Measurements from ENCODE around the gene HBA2. TPM values are rescaled to one million over a fixed set of nuclear protein-coding genes. Genes with fewer than 3 reads are reported as not detected.
A peak's percentile ranks its signal among the peaks of the same experiment; 100 is the strongest.
"Not testable (repeated sequence)": the region's sequence is repeated elsewhere in the genome, so short reads cannot be mapped to it uniquely, and the experiment has no call there.

HBA2 gene
- total RNA-seq, 2 donors from 2014 or later = not detected

- peaks cover 21% of the 10 kb centered on the region for H3K27me3 Mint-ChIP-seq
- ATAC-seq (no peak), DNase-seq (no peak)
- H3K4me1 Mint-ChIP-seq = no peaks in the 10 kb centered on the region
- H3K36me3 Mint-ChIP-seq (ENCODE audit: low read depth) = no peaks in the 10 kb centered on the region
- H3K4me3 Mint-ChIP-seq = peak overlapping the region; percentile 15
- H3K9me3 ChIP-seq (ENCODE audit: control insufficient read depth, low read length, poor library complexity, severe bottlenecking) = no peaks in the 10 kb centered on the region
- peak overlapping the region; percentile 11 for H3K27ac Mint-ChIP-seq
Measured at GRCh38 chr16:181565-182021, 8.9 kb downstream of the HBA2 start.

DNA sequence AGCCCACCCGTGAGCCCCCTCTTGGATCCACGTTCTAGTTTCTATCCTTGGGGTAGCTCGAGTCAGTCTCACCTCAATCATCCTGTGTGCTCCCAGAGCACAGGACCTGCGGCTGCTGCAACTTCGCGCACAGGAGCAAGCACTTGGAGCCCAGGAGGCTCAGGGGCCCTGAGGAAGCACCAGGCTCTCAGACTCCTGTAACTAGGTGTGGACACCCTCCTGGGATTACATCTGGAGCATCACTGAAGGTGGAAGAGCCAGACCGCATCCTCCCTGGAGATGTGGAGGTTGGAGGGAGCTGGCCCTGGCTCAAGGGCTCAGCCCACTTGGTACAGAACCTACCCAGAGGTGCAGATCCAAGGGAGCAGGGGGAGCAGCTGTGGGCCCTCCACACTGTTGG, 10.3 kb downstream of the HBA2 start:
- H3K36me3 Mint-ChIP-seq (ENCODE audit: low read depth) = no peaks in the 10 kb centered on the region
- H3K27ac Mint-ChIP-seq = no peak overlapping the region
- no peaks in the 10 kb centered on the region for H3K4me1 Mint-ChIP-seq
- H3K9me3 ChIP-seq (ENCODE audit: control insufficient read depth, low read length, poor library complexity, severe bottlenecking) = no peaks in the 10 kb centered on the region
- DNase-seq = no peak
- peak overlapping the region; percentile 64 for H3K4me3 Mint-ChIP-seq
- peaks cover 15% of the 10 kb centered on the region for H3K27me3 Mint-ChIP-seq
- ATAC-seq = no peak

GRCh38 chr16:185213-185612, 12.5 kb downstream of the HBA2 start:
- Mint-ChIP-seq H3K4me3 (peak overlapping the region; percentile 7), H3K4me1 (peaks cover 6% of the 10 kb centered on the region), H3K27ac (peak overlapping the region; percentile 8), H3K27me3 (no peaks in the 10 kb centered on the region), H3K36me3 (ENCODE audit: low read depth) (peaks cover 3% of the 10 kb centered on the region)
- no peak for ATAC-seq
- no peaks in the 10 kb centered on the region for H3K9me3 ChIP-seq (ENCODE audit: control insufficient read depth, low read length, poor library complexity, severe bottlenecking)
- DNase-seq = no peak

DNA sequence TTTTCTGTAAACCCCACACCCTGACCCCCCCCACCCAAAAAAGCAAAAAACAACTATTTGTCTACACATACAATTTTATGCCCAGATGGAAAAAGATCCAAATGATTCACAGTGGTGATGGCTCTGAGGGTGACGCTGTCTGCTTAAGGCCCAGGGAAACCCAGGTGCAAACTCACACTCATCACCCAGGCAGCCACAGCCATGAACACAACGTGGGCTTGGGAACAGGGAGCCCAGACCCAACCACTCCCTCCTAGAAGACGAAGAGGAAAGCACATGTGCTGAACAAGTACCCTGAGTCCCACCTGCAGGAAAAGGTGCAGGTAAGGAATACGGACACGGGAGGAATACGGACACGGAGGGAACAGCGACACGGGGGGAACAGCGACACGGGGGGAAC, 13.0 kb downstream of the HBA2 start:
- peaks cover 6% of the 10 kb centered on the region for H3K4me1 Mint-ChIP-seq
- H3K27ac Mint-ChIP-seq = no peak overlapping the region
- no peaks in the 10 kb centered on the region for H3K27me3 Mint-ChIP-seq
- ATAC-seq (no peak), DNase-seq (no peak)
- H3K4me3 Mint-ChIP-seq = no peak overlapping the region
- no peaks in the 10 kb centered on the region for H3K9me3 ChIP-seq (ENCODE audit: control insufficient read depth, low read length, poor library complexity, severe bottlenecking)
- peaks cover 3% of the 10 kb centered on the region for H3K36me3 Mint-ChIP-seq (ENCODE audit: low read depth)

- Mint-ChIP-seq H3K4me3 (no peak overlapping the region), H3K4me1 (peaks cover 10% of the 10 kb centered on the region), H3K27ac (no peak overlapping the region), H3K36me3 (ENCODE audit: low read depth) (peaks cover 8% of the 10 kb centered on the region), H3K27me3 (no peaks in the 10 kb centered on the region)
- DNase-seq (no peak), ATAC-seq (no peak)
- no peaks in the 10 kb centered on the region for H3K9me3 ChIP-seq (ENCODE audit: control insufficient read depth, low read length, poor library complexity, severe bottlenecking)
Measured at GRCh38 chr16:187330-187729, 14.7 kb downstream of the HBA2 start.

- ATAC-seq = peak; percentile 68
- Mint-ChIP-seq H3K27ac (peak overlapping the region; percentile 19), H3K27me3 (no peaks in the 10 kb centered on the region), H3K4me3 (no peak overlapping the region), H3K36me3 (ENCODE audit: low read depth) (peaks cover 9% of the 10 kb centered on the region), H3K4me1 (peaks cover 10% of the 10 kb centered on the region)
- H3K9me3 ChIP-seq (ENCODE audit: control insufficient read depth, low read length, poor library complexity, severe bottlenecking) = no peaks in the 10 kb centered on the region
- no peak for DNase-seq
Measured at GRCh38 chr16:188674-189073, 16.0 kb downstream of the HBA2 start.

DNA sequence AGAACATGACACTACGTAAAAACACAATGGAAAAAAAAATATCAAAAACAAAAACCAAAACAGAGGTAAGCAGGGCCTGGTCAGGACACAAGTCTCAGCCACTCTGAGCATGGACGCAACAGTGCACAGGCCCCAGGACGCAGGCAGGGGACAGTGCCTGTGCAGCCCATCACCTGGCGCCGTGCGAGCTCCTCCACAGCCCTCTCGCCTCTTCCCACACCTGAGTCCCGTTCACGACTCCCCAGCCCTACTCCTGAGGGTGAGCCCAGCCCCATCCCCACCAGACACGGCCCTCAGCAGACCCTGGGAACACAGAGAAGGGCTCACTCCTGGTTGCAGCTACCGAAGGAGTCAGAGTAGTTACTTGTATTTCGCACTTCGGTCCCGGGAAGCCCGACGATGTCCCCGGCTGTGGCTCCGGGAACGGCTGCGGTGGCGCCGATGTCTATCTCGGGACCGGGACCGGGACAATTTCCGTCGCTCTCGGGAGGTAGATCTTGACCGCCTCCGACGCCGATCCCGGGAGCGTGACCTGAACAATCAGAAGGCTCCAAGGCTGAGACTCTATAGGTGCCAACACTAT, 17.0 kb downstream of the HBA2 start:
- no peaks in the 10 kb centered on the region for H3K9me3 ChIP-seq (ENCODE audit: control insufficient read depth, low read length, poor library complexity, severe bottlenecking)
- no peak for ATAC-seq
- Mint-ChIP-seq H3K27me3 (no peaks in the 10 kb centered on the region), H3K4me1 (peaks cover 10% of the 10 kb centered on the region), H3K36me3 (ENCODE audit: low read depth) (peaks cover 9% of the 10 kb centered on the region), H3K4me3 (no peak overlapping the region), H3K27ac (peak overlapping the region; percentile 19)
- no peak for DNase-seq

- H3K9me3 ChIP-seq (ENCODE audit: control insufficient read depth, low read length, poor library complexity, severe bottlenecking) = no peaks in the 10 kb centered on the region
- Mint-ChIP-seq H3K27ac (peak overlapping the region; percentile 90), H3K4me1 (peaks cover 10% of the 10 kb centered on the region), H3K36me3 (ENCODE audit: low read depth) (peaks cover 9% of the 10 kb centered on the region), H3K27me3 (no peaks in the 10 kb centered on the region), H3K4me3 (no peak overlapping the region)
- DNase-seq = no peak
- ATAC-seq = no peak
Measured at GRCh38 chr16:191831-192230, 19.2 kb downstream of the HBA2 start.

DNA sequence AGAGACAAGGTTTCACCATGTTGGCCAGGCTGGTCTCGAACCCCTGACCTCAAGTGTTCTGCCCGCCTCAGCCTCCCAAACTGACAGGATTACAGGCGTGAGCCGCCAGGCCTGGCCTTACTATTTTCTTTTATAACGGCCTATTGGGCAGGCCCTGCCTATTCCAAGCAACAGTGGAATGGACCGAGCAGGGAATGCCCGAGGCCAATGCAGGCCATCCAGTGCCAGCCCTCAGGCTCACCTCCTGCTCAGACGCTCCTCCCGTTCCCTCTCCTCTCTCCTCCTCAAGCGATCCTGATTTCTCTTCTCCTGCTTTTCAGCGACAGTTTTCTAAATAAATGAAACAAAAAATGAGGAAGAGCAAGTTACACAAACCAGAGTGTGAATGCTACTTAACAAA, 20.0 kb downstream of the HBA2 start:
- Mint-ChIP-seq H3K4me3 (no peak overlapping the region), H3K27ac (peak overlapping the region; percentile 90), H3K4me1 (peaks cover 10% of the 10 kb centered on the region), H3K27me3 (no peaks in the 10 kb centered on the region), H3K36me3 (ENCODE audit: low read depth) (peaks cover 9% of the 10 kb centered on the region)
- ATAC-seq (no peak), DNase-seq (no peak)
- H3K9me3 ChIP-seq (ENCODE audit: control insufficient read depth, low read length, poor library complexity, severe bottlenecking) = no peaks in the 10 kb centered on the region

- Mint-ChIP-seq H3K27me3 (no peaks in the 10 kb centered on the region), H3K4me1 (peaks cover 10% of the 10 kb centered on the region), H3K27ac (peak overlapping the region; percentile 90), H3K36me3 (ENCODE audit: low read depth) (peaks cover 9% of the 10 kb centered on the region), H3K4me3 (no peak overlapping the region)
- DNase-seq = no peak
- ATAC-seq = no peak
- no peaks in the 10 kb centered on the region for H3K9me3 ChIP-seq (ENCODE audit: control insufficient read depth, low read length, poor library complexity, severe bottlenecking)
Measured at GRCh38 chr16:193441-193840, 20.8 kb downstream of the HBA2 start.

DNA sequence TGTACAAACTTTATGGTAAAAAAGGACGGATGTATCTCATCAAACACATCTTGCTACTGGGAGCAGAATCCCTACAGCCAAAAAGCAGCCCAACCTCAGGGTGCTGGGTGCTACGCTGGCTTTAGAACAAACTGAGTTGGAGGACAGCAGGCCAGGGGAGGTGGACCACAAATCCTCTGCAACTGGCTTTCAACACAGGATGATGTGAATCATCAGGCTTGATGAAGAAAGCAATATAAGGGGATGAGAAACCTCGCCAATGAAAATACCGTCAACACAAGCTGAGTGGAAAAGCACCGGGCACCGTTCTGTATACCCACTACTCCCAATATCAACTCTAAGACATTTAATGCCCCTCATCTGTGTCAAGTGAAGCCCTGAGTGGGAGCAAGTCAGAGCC, 21.8 kb downstream of the HBA2 start:
- H3K36me3 Mint-ChIP-seq (ENCODE audit: low read depth) = peaks cover 7% of the 10 kb centered on the region

GRCh38 chr16:200388-200787, 27.7 kb downstream of the HBA2 start:
- H3K4me1 Mint-ChIP-seq = peaks cover 2% of the 10 kb centered on the region
- no peak for ATAC-seq
- DNase-seq = no peak
- H3K36me3 Mint-ChIP-seq (ENCODE audit: low read depth) = no peaks in the 10 kb centered on the region
- no peaks in the 10 kb centered on the region for H3K27me3 Mint-ChIP-seq
- H3K9me3 ChIP-seq (ENCODE audit: control insufficient read depth, low read length, poor library complexity, severe bottlenecking) = no peaks in the 10 kb centered on the region
- H3K27ac Mint-ChIP-seq = no peak overlapping the region
- H3K4me3 Mint-ChIP-seq = no peak overlapping the region

More for the DNA sequence above, 21.8 kb downstream of the HBA2 start:
- ATAC-seq (no peak), DNase-seq (no peak)
- peaks cover 6% of the 10 kb centered on the region for H3K4me1 Mint-ChIP-seq
- H3K27me3 Mint-ChIP-seq = no peaks in the 10 kb centered on the region
- no peaks in the 10 kb centered on the region for H3K9me3 ChIP-seq (ENCODE audit: control insufficient read depth, low read length, poor library complexity, severe bottlenecking)
- no peak overlapping the region for H3K4me3 Mint-ChIP-seq
- H3K27ac Mint-ChIP-seq = peak overlapping the region; percentile 9

GRCh38 chr16:203246-203645, 30.6 kb downstream of the HBA2 start:
- H3K36me3 Mint-ChIP-seq (ENCODE audit: low read depth) = no peaks in the 10 kb centered on the region
- ATAC-seq = no peak
- H3K27me3 Mint-ChIP-seq = no peaks in the 10 kb centered on the region
- H3K27ac Mint-ChIP-seq = no peak overlapping the region
- H3K9me3 ChIP-seq (ENCODE audit: control insufficient read depth, low read length, poor library complexity, severe bottlenecking) = no peaks in the 10 kb centered on the region
- H3K4me1 Mint-ChIP-seq = peaks cover 2% of the 10 kb centered on the region
- no peak for DNase-seq
- H3K4me3 Mint-ChIP-seq = no peak overlapping the region

GRCh38 chr16:204046-204445, 31.4 kb downstream of the HBA2 start:
- not testable (repeated sequence) for H3K9me3 ChIP-seq (ENCODE audit: control insufficient read depth, low read length, poor library complexity, severe bottlenecking); H3K4me3 Mint-ChIP-seq; H3K36me3 Mint-ChIP-seq (ENCODE audit: low read depth); H3K4me1 Mint-ChIP-seq; DNase-seq; ATAC-seq; H3K27me3 Mint-ChIP-seq
- H3K27ac Mint-ChIP-seq = peak overlapping the region; percentile 56
